PC-3 (cell line): ENCODE measurements around the gene RASGRP1. TPM values are rescaled to one million over a fixed set of nuclear protein-coding genes. Genes with fewer than 3 reads are reported as not detected.

ENCODE experiments used
- ATAC-seq: fragments of 200-7000 bp; cut with Tn5 transposase; 2 replicates; pipeline ENCODE4 v1.9.1; 2020; ENCODE audit warnings: mild to moderate bottlenecking, moderate library complexity
- BruUV-seq: library from RNA; stranded (reverse); fragments of 400-500 nt; replicated peaks from 2 replicates; lab custom pipeline; 2021; lab: Mats Ljungman, UMichigan
- CTCF ChIA-PET: fragments of 300-600 bp; sonication (Branson Sonifier 250); formaldehyde crosslinking; loops from one replicate; lab custom pipeline; 2022; ENCODE audit warnings: antibody characterized with exemption; lab: Charles Lee
- POLR2A ChIA-PET: fragments of 300-600 bp; sonication (Branson Sonifier 250); formaldehyde crosslinking; loops from one replicate; lab custom pipeline; 2022; ENCODE audit warnings: antibody characterized with exemption; ENCODE audit not compliant: unreplicated experiment; lab: Charles Lee
- DNase-seq: peaks from one replicate; pipeline ENCODE4 v3.0.0-alpha.2; 2015
- H2AFZ ChIP-seq: fragments of 300-600 bp; sonication (generic); 2 replicates; pipeline ENCODE4 v1.6.0; 2016; ENCODE audit warnings: antibody characterized with exemption, low read length
- H3F3A ChIP-seq: fragments of 300-600 bp; sonication (generic); one replicate; pipeline ENCODE4 v1.6.0; 2017; ENCODE audit warnings: antibody characterized with exemption, low read length, control low read depth, mild to moderate bottlenecking; ENCODE audit not compliant: unreplicated experiment
- H3K27ac ChIP-seq: fragments of 300-600 bp; sonication (generic); 2 replicates; pipeline ENCODE4 v1.5.1; 2016; ENCODE audit warnings: mild to moderate bottlenecking, low read length
- H3K27me3 ChIP-seq: fragments of 300-600 bp; sonication (generic); 2 replicates; pipeline ENCODE4 v1.6.1; 2016; ENCODE audit warnings: low read length, mixed read lengths
- H3K36me3 ChIP-seq: fragments of 300-600 bp; sonication (generic); 2 replicates; pipeline ENCODE4 v1.6.1; 2016; ENCODE audit warnings: low read depth, mixed run types, low read length, mixed read lengths
- H3K4me1 ChIP-seq: fragments of 300-600 bp; sonication (generic); 2 replicates; pipeline ENCODE4 v1.5.1; 2016; ENCODE audit warnings: low read length; ENCODE audit not compliant: insufficient read depth
- H3K4me2 ChIP-seq: fragments of 300-600 bp; sonication (generic); 2 replicates; pipeline ENCODE4 v1.6.0; 2016; ENCODE audit warnings: low read length
- H3K4me3 ChIP-seq: fragments of 300-600 bp; sonication (generic); 2 replicates; pipeline ENCODE4 v1.5.1; 2016; ENCODE audit warnings: mild to moderate bottlenecking, low read length, mixed read lengths
- H3K79me2 ChIP-seq: fragments of 300-600 bp; sonication (generic); 2 replicates; pipeline ENCODE4 v1.6.1; 2017; ENCODE audit warnings: low read length, mixed read lengths
- H3K9ac ChIP-seq: fragments of 300-600 bp; sonication (generic); 2 replicates; pipeline ENCODE4 v1.6.0; 2016; ENCODE audit warnings: mild to moderate bottlenecking, low read length
- H3K9me2 ChIP-seq: fragments of 300-600 bp; sonication (generic); replicated peaks from 2 replicates; pipeline ENCODE4 v1.6.1; 2016; ENCODE audit warnings: mixed run types, low read length, mixed read lengths
- H3K9me3 ChIP-seq: fragments of 300-600 bp; sonication (generic); 2 replicates; pipeline ENCODE4 v1.6.1; 2016; ENCODE audit warnings: low read length, mixed read lengths
- H4K20me1 ChIP-seq: fragments of 300-600 bp; sonication (generic); 2 replicates; pipeline ENCODE4 v1.6.1; 2016; ENCODE audit warnings: low read length, mixed read lengths
- CTCF ChIP-seq: fragments of 300-600 bp; sonication (generic); conservative IDR thresholded peaks from 2 replicates; pipeline ENCODE4 v1.5.1; 2017; ENCODE audit warnings: antibody characterized with exemption, low read depth, mild to moderate bottlenecking, low read length
- EZH2 ChIP-seq: fragments of 300-600 bp; sonication (generic); IDR thresholded peaks from one replicate; pipeline ENCODE4 v1.6.1; 2017; ENCODE audit warnings: antibody characterized with exemption, mild to moderate bottlenecking, low read length; ENCODE audit not compliant: unreplicated experiment
- EZH2phosphoT487 ChIP-seq: fragments of 300-600 bp; sonication (generic); IDR thresholded peaks from 2 replicates; pipeline ENCODE4 v1.6.1; 2018; ENCODE audit warnings: mild to moderate bottlenecking, antibody characterized with exemption, low read length, borderline replicate concordance
- intact Hi-C: fragments of 100-400 bp; cut with micrococcal nuclease; formaldehyde crosslinking; loops from 2 replicates; pipeline ENCODE4 v1.9.0; 2023
- total RNA-seq: library from RNA; depleted of rRNA; stranded (reverse); fragments of >200 nt; gene quantifications from 2 replicates; pipeline ENCODE4 v1.2.3, GENCODE V29; 2014

The RASGRP1 gene
- total RNA-seq, 1 experiment from 2014 or later, result not detected

- POLR2A ChIA-PET, result no interaction called here
- Histone ChIP-seq H3K27me3 (peaks cover 77% of the 10 kb centered on the region), H3K27ac (no peak overlapping the region), H3K9me2 (no peaks in the 10 kb centered on the region), H3K4me2 (no peak overlapping the region), H3K4me3 (no peak overlapping the region), H3K9me3 (no peaks in the 10 kb centered on the region), H3F3A (no peaks in the 10 kb centered on the region), H3K9ac (no peak overlapping the region), H2AFZ (no peak overlapping the region), H3K4me1 (no peaks in the 10 kb centered on the region), H3K79me2 (no peaks in the 10 kb centered on the region), H3K36me3 (no peaks in the 10 kb centered on the region), H4K20me1 (no peaks in the 10 kb centered on the region)
- DNase-seq, result no peak
- no peak for ATAC-seq
- CTCF ChIA-PET, result no interaction called here
- BruUV-seq, result no TSS peak
- intact Hi-C loops, result no loop called here
- no peak for TF ChIP-seq CTCF
- TF ChIP-seq EZH2, result no peak
- TF ChIP-seq EZH2phosphoT487, result no peak
These were observed 14.0 kb upstream of the RASGRP1 start for GRCh38 chr15:38578626-38579025.

DNA sequence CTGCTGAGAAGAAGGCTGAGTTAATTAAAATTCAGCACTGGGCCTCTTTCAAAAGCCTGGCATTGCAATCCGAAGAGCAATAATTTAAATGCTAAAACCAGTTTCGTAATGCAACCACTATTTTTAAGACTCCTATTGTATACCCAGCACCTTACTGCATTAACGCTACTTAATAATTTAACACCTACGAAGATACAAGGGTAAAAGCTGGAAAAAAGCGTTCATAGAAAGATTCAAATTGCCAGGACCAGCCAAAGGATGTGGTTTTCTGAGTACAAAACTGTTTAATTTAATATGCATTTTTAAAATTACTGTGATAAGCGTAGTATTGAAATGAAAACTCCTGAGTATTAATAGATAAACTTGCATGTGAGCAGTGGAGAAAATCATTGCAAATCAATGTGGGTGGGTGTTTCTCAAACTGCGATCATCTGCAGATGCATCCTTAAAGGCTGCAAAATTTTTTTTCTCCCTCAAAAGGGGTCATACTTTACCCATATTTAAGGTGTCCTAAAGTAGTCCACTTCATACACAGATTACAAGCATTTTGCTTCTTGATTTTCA is 12.9 kb upstream of the RASGRP1 start:
- no peaks in the 10 kb centered on the region for H3K9me2 ChIP-seq
- TF ChIP-seq EZH2phosphoT487 (no peak), CTCF (no peak), EZH2 (no peak)
- ChIA-PET CTCF (no interaction called here), POLR2A (no interaction called here)
- peaks cover 82% of the 10 kb centered on the region for H3K27me3 ChIP-seq
- ATAC-seq, result no peak
- no peaks in the 10 kb centered on the region for H3K36me3 ChIP-seq
- intact Hi-C loops, result no loop called here
- no peak overlapping the region for H2AFZ ChIP-seq
- no peaks in the 10 kb centered on the region for H4K20me1 ChIP-seq
- H3K4me2 ChIP-seq, result no peak overlapping the region
- no peak for DNase-seq
- H3K27ac ChIP-seq, result no peak overlapping the region
- H3K4me3 ChIP-seq, result no peak overlapping the region
- BruUV-seq, result no TSS peak
- no peaks in the 10 kb centered on the region for H3K79me2 ChIP-seq
- H3K9me3 ChIP-seq, result no peaks in the 10 kb centered on the region
- H3K9ac ChIP-seq, result no peak overlapping the region
- no peaks in the 10 kb centered on the region for H3F3A ChIP-seq
- no peaks in the 10 kb centered on the region for H3K4me1 ChIP-seq

DNA sequence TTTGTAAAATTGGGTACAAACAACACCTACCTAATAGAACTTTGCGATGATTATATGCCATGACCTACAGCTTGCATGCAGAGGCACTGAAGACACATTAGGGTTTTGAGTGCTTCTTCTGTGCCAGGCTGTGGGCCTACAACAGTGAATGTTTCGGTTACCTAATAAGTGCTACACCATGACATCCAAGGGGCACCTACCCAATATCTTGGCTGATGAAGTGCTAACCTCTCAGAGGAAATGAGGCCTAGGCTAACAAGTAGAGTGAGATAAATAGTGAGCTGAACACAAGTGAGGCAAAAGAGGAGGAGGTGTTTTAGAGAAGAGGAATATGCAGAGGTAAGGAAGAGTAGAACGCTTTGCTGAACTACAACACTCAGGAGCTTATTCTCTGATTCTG is 12.2 kb upstream of the RASGRP1 start:
- no peak for ATAC-seq
- no peaks in the 10 kb centered on the region for H3K36me3 ChIP-seq
- no TSS peak for BruUV-seq
- intact Hi-C loops, result no loop called here
- no peaks in the 10 kb centered on the region for H3K9me3 ChIP-seq
- H3K27ac ChIP-seq, result no peak overlapping the region
- H3K27me3 ChIP-seq, result peaks cover 81% of the 10 kb centered on the region
- no peaks in the 10 kb centered on the region for H4K20me1 ChIP-seq
- no peaks in the 10 kb centered on the region for H3F3A ChIP-seq
- TF ChIP-seq EZH2phosphoT487, result no peak
- TF ChIP-seq EZH2, result no peak
- H3K79me2 ChIP-seq, result no peaks in the 10 kb centered on the region
- no peak for DNase-seq
- no peak overlapping the region for H3K4me3 ChIP-seq
- CTCF ChIA-PET, result no interaction called here
- H3K9me2 ChIP-seq, result no peaks in the 10 kb centered on the region
- H3K4me2 ChIP-seq, result no peak overlapping the region
- POLR2A ChIA-PET, result no interaction called here
- H2AFZ ChIP-seq, result no peak overlapping the region
- no peaks in the 10 kb centered on the region for H3K4me1 ChIP-seq
- no peak overlapping the region for H3K9ac ChIP-seq
